HG03460 (cell line): Measurements from ENCODE around the gene MUSTN1.

Experiments used
- ATAC-seq: cut with Tn5 transposase; IDR thresholded peaks from one replicate; pipeline ENCODE4 v1.9.1; 2021; ENCODE audit not compliant: unreplicated experiment

Gene MUSTN1

GRCh38 chr3:52836471-52836845 is 1.6 kb upstream of the MUSTN1 start:
- ATAC-seq, result no peak

- ATAC-seq, result no peak
These were observed 1.1 kb upstream of the MUSTN1 start for GRCh38 chr3:52835766-52836470.

GRCh38 chr3:52833202-52833601 is 1.6 kb downstream of the MUSTN1 start:
- no peak for ATAC-seq

GRCh38 chr3:52831500-52832301 is 3.1 kb downstream of the MUSTN1 start:
- ATAC-seq, result no peak

DNA sequence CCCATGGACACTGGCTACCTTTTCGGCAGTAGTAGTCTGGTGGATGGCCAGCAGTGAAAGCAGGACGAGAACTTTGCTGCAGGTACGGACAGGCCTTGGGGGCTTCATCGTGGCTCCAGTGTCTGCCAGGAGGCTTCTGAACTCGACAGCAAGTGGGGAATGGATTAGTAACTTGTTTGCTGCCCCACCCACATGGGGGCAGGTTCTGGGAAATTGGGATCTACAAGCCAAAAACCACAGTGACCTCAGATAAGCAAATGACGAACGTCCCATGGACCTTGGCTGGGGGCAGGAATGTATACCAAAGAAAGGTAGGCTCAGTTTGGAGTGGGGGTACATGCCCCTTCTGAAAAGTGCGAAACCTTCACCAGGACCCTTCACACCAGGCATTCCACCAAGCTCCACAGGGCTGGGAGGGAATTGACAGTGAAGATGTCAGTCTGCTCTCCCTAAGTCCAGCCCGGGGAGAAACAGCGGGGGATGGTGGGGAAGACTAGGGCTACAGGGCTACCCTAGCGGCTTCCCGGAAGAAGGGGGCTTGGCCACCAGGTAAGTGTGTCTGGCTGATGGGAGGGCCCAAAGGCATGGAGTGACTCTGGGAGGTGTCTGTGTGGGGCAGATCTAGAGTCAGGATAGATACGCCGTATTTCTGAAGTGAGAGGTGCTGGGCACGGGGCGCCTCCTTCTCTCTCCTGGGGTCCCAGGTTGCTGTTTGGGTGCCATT is 4.1 kb downstream of the MUSTN1 start, which contains the start of gene ITIH4:
TSS of gene ITIH4 (minus strand) at position 138 of the 724 bp plus-strand sequence. CDS start at position 108, 30 bp downstream.
- no peak for ATAC-seq

GRCh38 chr3:52829906-52830463 is 4.8 kb downstream of the MUSTN1 start:
- ATAC-seq, result no peak

- ATAC-seq, result no peak
These were observed 5.3 kb downstream of the MUSTN1 start for GRCh38 chr3:52829482-52829881.

- ATAC-seq, result no peak
These were observed 6.9 kb downstream of the MUSTN1 start for GRCh38 chr3:52827866-52828376.

- no peak for ATAC-seq
These were observed 7.4 kb downstream of the MUSTN1 start for GRCh38 chr3:52827441-52827840.

DNA sequence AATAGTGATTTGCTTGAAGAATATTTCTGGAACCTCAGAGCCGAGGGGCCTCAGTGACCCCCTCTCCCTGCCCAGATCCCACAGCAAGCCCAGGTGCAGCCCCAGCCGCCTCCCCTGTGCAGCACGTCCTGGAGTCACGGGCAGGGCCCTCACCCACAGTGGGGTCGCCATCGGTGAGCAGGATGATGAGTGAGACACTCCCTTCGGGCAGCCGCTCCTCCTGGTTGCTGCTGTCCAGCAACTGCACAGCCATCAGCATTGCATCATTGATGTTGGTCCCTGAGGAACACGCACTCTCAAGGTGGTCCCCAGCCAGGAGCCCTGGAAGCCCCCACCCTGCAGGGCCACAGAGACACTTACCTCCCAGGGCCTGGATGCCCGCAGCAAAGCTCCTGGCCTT is 10.8 kb downstream of the MUSTN1 start:
- no peak for ATAC-seq

DNA sequence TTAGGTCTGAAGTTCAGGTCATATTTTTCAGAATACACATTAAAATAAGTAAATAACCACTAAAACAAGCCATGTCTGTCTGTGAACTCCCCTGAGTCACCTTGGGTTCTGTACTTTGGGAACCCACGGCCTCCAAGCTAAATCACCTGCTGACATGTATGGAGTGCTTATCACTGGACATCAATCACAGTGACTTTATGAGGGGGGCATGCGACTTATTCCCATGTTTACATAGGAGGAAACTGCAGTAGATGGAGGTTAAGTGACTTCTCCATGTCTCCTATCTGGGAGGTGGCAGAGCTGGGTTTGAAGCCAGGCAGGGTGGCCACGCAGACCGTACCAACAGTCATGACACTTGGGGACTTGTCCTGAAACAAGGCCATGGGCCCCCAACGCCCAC is 12.5 kb downstream of the MUSTN1 start:
- ATAC-seq, result no peak

DNA sequence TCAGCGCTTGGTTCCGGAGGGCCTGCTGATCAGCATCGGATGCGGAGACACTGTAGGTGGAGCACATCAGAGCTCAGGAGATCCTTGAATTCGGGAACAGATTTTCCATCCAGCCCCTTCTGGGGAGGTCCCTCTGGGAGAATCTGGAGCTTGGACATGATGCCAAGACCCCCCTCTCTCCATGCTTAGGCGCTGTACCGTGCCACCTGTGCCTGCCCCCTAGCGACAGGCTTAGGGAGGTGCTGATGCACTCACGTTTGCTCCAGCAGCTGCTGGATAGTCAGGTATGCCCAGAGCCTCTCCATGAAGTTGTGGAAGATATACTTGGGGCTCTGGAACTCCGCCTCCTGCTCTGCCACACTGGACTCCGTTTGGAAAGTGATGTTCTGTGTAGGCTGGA is 14.1 kb downstream of the MUSTN1 start:
- no peak for ATAC-seq

GRCh38 chr3:52819936-52820335 is 14.9 kb downstream of the MUSTN1 start:
- no peak for ATAC-seq

- no peak for ATAC-seq
These were observed 17.0 kb downstream of the MUSTN1 start for GRCh38 chr3:52817860-52818259.

- no peak for ATAC-seq
These were observed 17.6 kb downstream of the MUSTN1 start for GRCh38 chr3:52817221-52817620.

GRCh38 chr3:52816654-52817053 is 18.2 kb downstream of the MUSTN1 start:
- ATAC-seq, result no peak

DNA sequence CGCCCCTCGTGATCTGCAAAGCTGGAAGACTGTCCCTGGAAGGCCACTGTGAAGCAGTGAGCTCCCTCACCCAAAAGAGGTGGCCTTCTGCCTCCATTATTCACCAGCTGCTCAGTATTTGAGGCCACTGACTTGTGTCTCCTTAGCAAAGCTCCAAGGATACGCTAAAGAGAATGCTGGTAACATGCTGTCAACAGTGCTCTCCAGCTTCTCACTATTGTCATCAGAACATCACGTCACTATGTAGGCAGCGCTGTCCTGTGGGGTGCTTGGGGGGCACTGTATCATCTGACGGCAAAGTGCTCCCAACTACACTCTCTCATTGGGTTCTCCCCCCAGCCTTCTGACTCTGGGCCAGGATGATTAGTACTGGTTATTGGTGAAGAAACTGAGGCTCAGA is 18.6 kb downstream of the MUSTN1 start:
- ATAC-seq, result no peak

GRCh38 chr3:52813810-52814209 is 21.0 kb downstream of the MUSTN1 start:
- ATAC-seq, result no peak

GRCh38 chr3:52811452-52812011 is 23.3 kb downstream of the MUSTN1 start:
- no peak for ATAC-seq

- ATAC-seq, result no peak
These were observed 23.9 kb downstream of the MUSTN1 start for GRCh38 chr3:52810923-52811322.
